ENCODE results near the gene ZC3HAV1. TPM values are rescaled to one million over a fixed set of nuclear protein-coding genes. Genes with fewer than 3 reads are reported as not detected.
"Not testable (repeated sequence)": the region's sequence is repeated elsewhere in the genome, so short reads cannot be mapped to it uniquely, and the experiment has no call there.

Gene ZC3HAV1
- total and polyA plus RNA-seq, 3 experiments from 2014 or later = 89.9 to 153 (median 92.8) TPM

DNA sequence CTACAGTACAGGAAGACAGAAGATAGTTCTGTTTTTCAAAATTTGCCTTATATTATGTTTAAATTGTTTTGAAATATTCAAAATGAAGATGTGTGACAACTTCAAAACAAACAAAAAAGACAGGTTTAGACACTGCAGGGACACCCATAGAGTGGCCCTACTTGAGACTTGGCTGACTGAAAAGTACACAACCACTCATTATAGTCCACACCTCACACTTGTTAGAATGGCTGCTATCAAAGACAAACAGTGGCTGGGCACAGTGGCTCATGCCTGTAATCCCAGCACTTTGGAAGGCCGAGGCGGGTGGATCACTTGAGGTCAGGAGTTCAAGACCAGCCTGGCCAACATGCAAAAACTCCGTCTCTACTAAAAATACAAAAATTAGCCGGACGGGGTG lies 31.8 kb downstream of the ZC3HAV1 start:
- H3K4me3 Mint-ChIP-seq; H3K9me3 Mint-ChIP-seq; H3K27ac ChIP-seq (ENCODE audit: low read depth, low read length); DNase-seq; H3K27me3 Mint-ChIP-seq; H3K27me3 ChIP-seq (ENCODE audit: insufficient read depth, low read length, poor library complexity, severe bottlenecking); H3K9me3 ChIP-seq (ENCODE audit: low read length); H3K4me3 ChIP-seq (ENCODE audit: low read length): not testable (repeated sequence)
- peaks cover 16 to 91% (median 32%) of the 10 kb centered on the region in 3 donors for H3K36me3 Mint-ChIP-seq
- ChIA-PET POLR2A (interaction anchor here (1.0 kb wide), 1 partner anchor 10 kb away, joined by 3 read pairs; no protein-coding TSS in a partner anchor), CTCF (interaction anchor here (1.0 to 3.6 kb wide), 7 partner anchors 9 to 35 kb away, joined by 3 to 27 read pairs (median 5); no protein-coding TSS in a partner anchor)
- H3K4me1 Mint-ChIP-seq = peaks cover 61 to 89% (median 84%) of the 10 kb centered on the region in 3 donors
- peak overlapping the region in 7 of 8 donors; percentile 12 to 84 (median 72) for H3K27ac Mint-ChIP-seq
- Histone ChIP-seq H3K36me3 (ENCODE audit: insufficient read depth, low read length) (peaks cover 83% of the 10 kb centered on the region), H3K4me1 (ENCODE audit: insufficient read depth, low read length) (peaks cover 69% of the 10 kb centered on the region)

DNA sequence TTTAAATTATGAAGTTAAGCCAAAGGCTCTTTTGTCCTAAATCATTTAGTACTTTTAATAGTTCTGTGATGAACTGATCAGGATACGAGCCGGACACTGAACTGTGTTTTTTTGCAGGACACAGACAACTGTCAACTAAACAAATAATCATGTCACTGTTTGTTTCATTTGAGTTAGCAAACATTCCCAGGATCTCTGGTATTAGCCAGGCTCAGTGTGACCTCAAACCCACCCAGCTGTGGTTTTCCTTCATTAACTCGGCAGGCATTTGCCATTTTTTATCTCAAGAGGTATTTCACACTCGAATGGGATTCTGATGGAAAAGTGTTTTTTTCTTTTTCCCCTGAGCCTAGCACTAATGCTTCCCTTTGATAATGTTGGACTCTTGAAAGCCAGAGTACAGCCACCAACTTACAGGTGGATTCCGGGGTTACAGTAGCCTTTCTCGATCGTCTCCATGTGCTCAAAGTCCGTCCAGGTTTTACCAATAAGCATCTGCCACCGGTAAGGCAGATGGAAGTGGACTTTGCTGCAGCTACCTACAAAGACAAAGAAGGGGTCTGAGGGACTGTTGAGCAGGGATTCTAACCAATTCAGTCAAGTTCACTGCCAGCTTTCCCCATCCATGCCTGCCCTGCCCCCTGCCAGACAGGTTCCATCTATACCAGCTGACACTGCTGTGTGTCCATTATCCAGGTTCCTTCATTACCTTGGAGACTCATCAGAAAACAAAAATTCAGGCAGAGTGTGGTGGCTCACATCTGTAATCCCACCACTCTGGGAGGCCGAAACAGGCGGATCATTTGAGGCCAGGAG lies 33.4 kb downstream of the ZC3HAV1 start:
- H3K36me3 Mint-ChIP-seq = peaks cover 19 to 90% (median 44%) of the 10 kb centered on the region in 3 donors
- ChIA-PET CTCF (interaction anchor here (1.1 to 4.2 kb wide), 23 partner anchors 8 to 198 kb away, joined by 3 to 40 read pairs (median 7); no protein-coding TSS in a partner anchor), POLR2A (interaction anchor here (1.0 to 1.5 kb wide), 2 partner anchors 20 to 59 kb away, joined by 3 to 5 read pairs; no protein-coding TSS in a partner anchor)
- no peaks in the 10 kb centered on the region for H3K27me3 ChIP-seq (ENCODE audit: insufficient read depth, low read length, poor library complexity, severe bottlenecking)
- H3K4me1 ChIP-seq (ENCODE audit: insufficient read depth, low read length) = peaks cover 67% of the 10 kb centered on the region
- H3K4me3 ChIP-seq (ENCODE audit: low read length) = no peak overlapping the region
- peaks cover 60 to 89% (median 85%) of the 10 kb centered on the region in 3 donors for H3K4me1 Mint-ChIP-seq
- no peak for DNase-seq
- no peak overlapping the region for H3K27ac ChIP-seq (ENCODE audit: low read depth, low read length)
- H3K36me3 ChIP-seq (ENCODE audit: insufficient read depth, low read length) = peaks cover 86% of the 10 kb centered on the region
- peak overlapping the region in 7 of 8 donors; percentile 51 to 90 (median 78) for H3K27ac Mint-ChIP-seq
- peak overlapping the region in 1 of 7 donors; percentile 48 for H3K4me3 Mint-ChIP-seq
- no peaks in the 10 kb centered on the region for H3K9me3 ChIP-seq (ENCODE audit: low read length)
- no peaks in the 10 kb centered on the region for H3K9me3 Mint-ChIP-seq
- H3K27me3 Mint-ChIP-seq = peaks cover 0 to 1% of the 10 kb centered on the region in 2 donors

GRCh38 chr7:139075031-139075652 lies 34.4 kb downstream of the ZC3HAV1 start:
- H3K4me1 Mint-ChIP-seq = peaks cover 51 to 82% (median 75%) of the 10 kb centered on the region in 3 donors
- H3K27me3 Mint-ChIP-seq = peaks cover 0 to 1% of the 10 kb centered on the region in 2 donors
- no peaks in the 10 kb centered on the region for H3K9me3 Mint-ChIP-seq
- peak overlapping the region; percentile 22 to 82 (median 58) for H3K4me3 Mint-ChIP-seq
- Histone ChIP-seq H3K36me3 (ENCODE audit: insufficient read depth, low read length) (peaks cover 76% of the 10 kb centered on the region), H3K4me3 (ENCODE audit: low read length) (no peak overlapping the region), H3K27me3 (ENCODE audit: insufficient read depth, low read length, poor library complexity, severe bottlenecking) (no peaks in the 10 kb centered on the region), H3K9me3 (ENCODE audit: low read length) (no peaks in the 10 kb centered on the region), H3K4me1 (ENCODE audit: insufficient read depth, low read length) (peaks cover 58% of the 10 kb centered on the region), H3K27ac (ENCODE audit: low read depth, low read length) (no peak overlapping the region)
- peak overlapping the region; percentile 66 to 91 (median 81) for H3K27ac Mint-ChIP-seq
- ChIA-PET CTCF (interaction anchor here (0.9 to 4.2 kb wide), 33 partner anchors 9 to 197 kb away, joined by 3 to 40 read pairs (median 7); a partner anchor contains a TSS), POLR2A (interaction anchor here (0.7 to 1.8 kb wide), 6 partner anchors 10 to 189 kb away, joined by 3 to 12 read pairs (median 5); no protein-coding TSS in a partner anchor)
- DNase-seq = peak; percentile 58 to 80 (median 78)
- H3K36me3 Mint-ChIP-seq = peaks cover 15 to 84% (median 38%) of the 10 kb centered on the region in 3 donors

GRCh38 chr7:139072796-139073195 lies 36.7 kb downstream of the ZC3HAV1 start:
- peaks cover 37 to 78% (median 66%) of the 10 kb centered on the region in 3 donors for H3K4me1 Mint-ChIP-seq
- no peaks in the 10 kb centered on the region for H3K9me3 ChIP-seq (ENCODE audit: low read length)
- no peak overlapping the region for H3K4me3 ChIP-seq (ENCODE audit: low read length)
- H3K36me3 Mint-ChIP-seq = peaks cover 26 to 81% (median 32%) of the 10 kb centered on the region in 3 donors
- DNase-seq = no peak
- no peaks in the 10 kb centered on the region for H3K27me3 ChIP-seq (ENCODE audit: insufficient read depth, low read length, poor library complexity, severe bottlenecking)
- CTCF ChIA-PET = interaction anchor here (1.0 to 4.2 kb wide), 5 partner anchors 9 to 187 kb away, joined by 4 to 30 read pairs (median 7); no protein-coding TSS in a partner anchor
- peak overlapping the region; percentile 27 to 84 (median 69) for H3K4me3 Mint-ChIP-seq
- peaks cover 72% of the 10 kb centered on the region for H3K36me3 ChIP-seq (ENCODE audit: insufficient read depth, low read length)
- H3K4me1 ChIP-seq (ENCODE audit: insufficient read depth, low read length) = peaks cover 43% of the 10 kb centered on the region
- peaks cover 0 to 1% of the 10 kb centered on the region in 2 donors for H3K27me3 Mint-ChIP-seq
- H3K27ac ChIP-seq (ENCODE audit: low read depth, low read length) = no peak overlapping the region
- peak overlapping the region; percentile 60 to 94 (median 86) for H3K27ac Mint-ChIP-seq
- no peaks in the 10 kb centered on the region for H3K9me3 Mint-ChIP-seq
- POLR2A ChIA-PET = interaction anchor here (0.9 to 2.0 kb wide), 3 partner anchors 13 to 38 kb away, joined by 3 to 4 read pairs (median 4); no protein-coding TSS in a partner anchor

DNA sequence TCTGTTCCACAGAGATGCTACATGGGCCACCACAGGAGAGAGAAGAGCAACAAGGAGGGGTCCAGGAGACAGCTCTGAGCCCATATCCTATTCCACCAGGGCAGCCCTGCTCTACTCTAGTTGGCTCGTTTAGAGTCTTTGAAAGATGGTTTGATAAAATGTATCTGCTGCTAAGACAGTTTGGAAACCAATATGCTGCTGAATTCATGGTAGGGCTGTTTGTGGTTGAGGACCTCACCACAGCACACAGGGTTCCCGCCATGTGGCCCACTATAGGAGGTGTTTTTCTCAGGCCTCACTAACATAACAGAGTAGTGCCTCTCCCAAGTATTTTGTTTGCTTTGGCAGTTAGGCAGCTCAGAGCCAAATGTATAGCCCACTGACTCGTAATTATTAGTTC lies 37.8 kb downstream of the ZC3HAV1 start:
- Mint-ChIP-seq H3K4me1 (peaks cover 39 to 78% (median 73%) of the 10 kb centered on the region in 3 donors), H3K27me3 (peaks cover 0 to 1% of the 10 kb centered on the region in 2 donors), H3K4me3 (peak overlapping the region; percentile 24 to 76 (median 41)), H3K36me3 (peaks cover 26 to 82% (median 36%) of the 10 kb centered on the region in 3 donors), H3K27ac (peak overlapping the region; percentile 78 to 94 (median 86)), H3K9me3 (no peaks in the 10 kb centered on the region)
- no peak overlapping the region for H3K27ac ChIP-seq (ENCODE audit: low read depth, low read length)
- H3K4me1 ChIP-seq (ENCODE audit: insufficient read depth, low read length) = peaks cover 43% of the 10 kb centered on the region
- DNase-seq = peak in 2 of 5 donors; percentile 24 to 50
- ChIA-PET CTCF (interaction anchor here (1.0 to 1.7 kb wide), 4 partner anchors 27 to 185 kb away, joined by 3 to 7 read pairs (median 4); no protein-coding TSS in a partner anchor), POLR2A (interaction anchor here (0.9 to 2.0 kb wide), 6 partner anchors 12 to 39 kb away, joined by 3 to 4 read pairs (median 4); no protein-coding TSS in a partner anchor)
- no peaks in the 10 kb centered on the region for H3K27me3 ChIP-seq (ENCODE audit: insufficient read depth, low read length, poor library complexity, severe bottlenecking)
- no peak overlapping the region for H3K4me3 ChIP-seq (ENCODE audit: low read length)
- H3K9me3 ChIP-seq (ENCODE audit: low read length) = no peaks in the 10 kb centered on the region
- peaks cover 64% of the 10 kb centered on the region for H3K36me3 ChIP-seq (ENCODE audit: insufficient read depth, low read length)

GRCh38 chr7:139068544-139069399 lies 40.7 kb downstream of the ZC3HAV1 start:
- Mint-ChIP-seq H3K27me3 (peaks cover 0 to 3% of the 10 kb centered on the region in 2 donors), H3K27ac (peak overlapping the region; percentile 24 to 84 (median 64)), H3K4me1 (peaks cover 42 to 85% (median 65%) of the 10 kb centered on the region in 3 donors), H3K36me3 (peaks cover 26 to 87% (median 45%) of the 10 kb centered on the region in 3 donors), H3K9me3 (no peaks in the 10 kb centered on the region), H3K4me3 (peak overlapping the region in 1 of 7 donors; percentile 41)
- peaks cover 72% of the 10 kb centered on the region for H3K36me3 ChIP-seq (ENCODE audit: insufficient read depth, low read length)
- peaks cover 27% of the 10 kb centered on the region for H3K4me1 ChIP-seq (ENCODE audit: insufficient read depth, low read length)
- no peak overlapping the region for H3K4me3 ChIP-seq (ENCODE audit: low read length)
- no peak overlapping the region for H3K27ac ChIP-seq (ENCODE audit: low read depth, low read length)
- DNase-seq = peak in 1 of 5 donors; percentile 37
- CTCF ChIA-PET = interaction anchor here (0.7 to 3.2 kb wide), 3 partner anchors 9 to 60 kb away, joined by 3 to 16 read pairs (median 3); no protein-coding TSS in a partner anchor
- no peaks in the 10 kb centered on the region for H3K27me3 ChIP-seq (ENCODE audit: insufficient read depth, low read length, poor library complexity, severe bottlenecking)
- POLR2A ChIA-PET = interaction anchor here (0.6 to 1.2 kb wide), 3 partner anchors 10 to 26 kb away, joined by 3 to 5 read pairs (median 4); no protein-coding TSS in a partner anchor
- no peaks in the 10 kb centered on the region for H3K9me3 ChIP-seq (ENCODE audit: low read length)

All from CD8-positive, alpha-beta memory T cell (primary cell).